Uterus (tissue), 4 donors: ENCODE measurements around the gene COX6B1. TPM values are rescaled to one million over a fixed set of nuclear protein-coding genes. Genes with fewer than 3 reads are reported as not detected.

Source experiments
- DNase-seq, 2 donors: peaks; one replicate each; pipeline ENCODE4 v3.0.0-alpha.2; 2019 to 2020
- H3K27ac ChIP-seq, 2 donors: fragments of 200-600 bp; sonication (generic); 1 replicate in 1 of 2; 2 replicates in 1 of 2; pipeline ENCODE4 v1.5.1; 2016 to 2018
- H3K27me3 ChIP-seq, 2 donors: fragments of 200-600 bp; sonication (generic); one replicate each; pipeline ENCODE4 v1.5.1; 2018 to 2019; ENCODE audit warnings: control low read depth in 1 of 2
- H3K36me3 ChIP-seq, 2 donors: fragments of 200-600 bp; sonication (generic); one replicate each; pipeline ENCODE4 v1.5.1; 2019; ENCODE audit warnings: control low read depth in 1 of 2
- H3K4me1 ChIP-seq, 2 donors: fragments of 200-600 bp; sonication (generic); one replicate each; pipeline ENCODE4 v1.5.1; 2018 to 2019; ENCODE audit warnings: control low read depth in 1 of 2
- H3K4me3 ChIP-seq, 2 donors: fragments of 200-600 bp; sonication (generic); 1 replicate in 1 of 2; 2 replicates in 1 of 2; pipeline ENCODE4 v1.5.1; 2018 to 2019; ENCODE audit warnings: mild to moderate bottlenecking in 1 of 2
- H3K9me3 ChIP-seq, 2 donors: fragments of 200-600 bp; sonication (generic); one replicate each; pipeline ENCODE4 v1.5.1; 2019; ENCODE audit warnings: control low read depth in 1 of 2
- POLR2A ChIP-seq, 2 donors: fragments of 450-650 bp; IDR thresholded peaks; one replicate each; pipeline ENCODE4 v1.6.1; 2016; ENCODE audit warnings: antibody characterized with exemption in 2 of 2, mild to moderate bottlenecking in 1 of 2, moderate library complexity in 1 of 2
- intact Hi-C: fragments of 100-400 bp; cut with DNase I; formaldehyde crosslinking; loops from one replicate; pipeline ENCODE4 v1.15.1; 2023; ENCODE audit warnings: low total_unique reads
- total RNA-seq, 4 donors: library from RNA; depleted of rRNA in 3 of 4; stranded (reverse); fragments of >200 nt in 3 of 4; gene quantifications; one replicate each; pipeline versions ENCODE4 v1.1.0 to v1.2.4, GENCODE V29; 2014 to 2023
- TF ChIP-seq, protein P1 (sequence below), 4 experiments: fragments of 200-600 bp in 2 of 4; fragments of 450-650 bp in 2 of 4; sonication (generic) in 2 of 4; IDR thresholded peaks; one replicate each; pipeline ENCODE4 v1.5.1; 2016 to 2019; ENCODE audit warnings: antibody characterized with exemption in 4 of 4, mild to moderate bottlenecking in 2 of 4, moderate library complexity in 1 of 4
- donor health status: DM: yes; HTN: yes; CAD: no.

The COX6B1 gene
- total RNA-seq, 4 donors from 2014 or later = 47.4 to 344 (median 208) TPM

DNA sequence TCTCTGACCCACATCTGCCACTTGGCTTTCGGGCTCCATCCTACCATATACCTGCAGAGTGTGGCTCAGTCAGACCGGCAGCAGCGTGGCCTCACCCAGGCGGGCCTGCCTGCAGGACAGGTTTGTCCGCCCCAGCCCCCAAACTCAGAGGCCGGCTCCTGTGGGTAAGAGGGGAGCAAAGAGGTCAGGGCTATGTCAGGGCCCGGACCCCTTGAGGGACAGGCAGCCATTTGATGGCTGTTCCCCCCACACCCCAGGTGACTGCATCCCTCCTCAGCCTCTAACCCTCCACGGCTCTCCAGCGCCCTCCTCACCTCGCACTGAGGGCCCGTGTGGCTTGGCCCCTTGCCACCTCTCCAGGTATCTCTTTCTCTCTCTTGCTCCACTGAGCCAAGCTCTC is 43.9 kb downstream of the COX6B1 start:
- H3K27ac ChIP-seq = no peak overlapping the region
- no peaks in the 10 kb centered on the region for H3K4me1 ChIP-seq
- no peaks in the 10 kb centered on the region for H3K9me3 ChIP-seq
- DNase-seq = no peak
- intact Hi-C loops = no loop called here
- H3K4me3 ChIP-seq = no peak overlapping the region
- no peak for TF ChIP-seq POLR2A (IDR thresholded peaks at IDR 0.05)
- TF ChIP-seq, protein P1, sequence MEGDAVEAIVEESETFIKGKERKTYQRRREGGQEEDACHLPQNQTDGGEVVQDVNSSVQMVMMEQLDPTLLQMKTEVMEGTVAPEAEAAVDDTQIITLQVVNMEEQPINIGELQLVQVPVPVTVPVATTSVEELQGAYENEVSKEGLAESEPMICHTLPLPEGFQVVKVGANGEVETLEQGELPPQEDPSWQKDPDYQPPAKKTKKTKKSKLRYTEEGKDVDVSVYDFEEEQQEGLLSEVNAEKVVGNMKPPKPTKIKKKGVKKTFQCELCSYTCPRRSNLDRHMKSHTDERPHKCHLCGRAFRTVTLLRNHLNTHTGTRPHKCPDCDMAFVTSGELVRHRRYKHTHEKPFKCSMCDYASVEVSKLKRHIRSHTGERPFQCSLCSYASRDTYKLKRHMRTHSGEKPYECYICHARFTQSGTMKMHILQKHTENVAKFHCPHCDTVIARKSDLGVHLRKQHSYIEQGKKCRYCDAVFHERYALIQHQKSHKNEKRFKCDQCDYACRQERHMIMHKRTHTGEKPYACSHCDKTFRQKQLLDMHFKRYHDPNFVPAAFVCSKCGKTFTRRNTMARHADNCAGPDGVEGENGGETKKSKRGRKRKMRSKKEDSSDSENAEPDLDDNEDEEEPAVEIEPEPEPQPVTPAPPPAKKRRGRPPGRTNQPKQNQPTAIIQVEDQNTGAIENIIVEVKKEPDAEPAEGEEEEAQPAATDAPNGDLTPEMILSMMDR (IDR thresholded peaks at IDR 0.05) = no peak
- H3K27me3 ChIP-seq = no peaks in the 10 kb centered on the region
- no peaks in the 10 kb centered on the region for H3K36me3 ChIP-seq

DNA sequence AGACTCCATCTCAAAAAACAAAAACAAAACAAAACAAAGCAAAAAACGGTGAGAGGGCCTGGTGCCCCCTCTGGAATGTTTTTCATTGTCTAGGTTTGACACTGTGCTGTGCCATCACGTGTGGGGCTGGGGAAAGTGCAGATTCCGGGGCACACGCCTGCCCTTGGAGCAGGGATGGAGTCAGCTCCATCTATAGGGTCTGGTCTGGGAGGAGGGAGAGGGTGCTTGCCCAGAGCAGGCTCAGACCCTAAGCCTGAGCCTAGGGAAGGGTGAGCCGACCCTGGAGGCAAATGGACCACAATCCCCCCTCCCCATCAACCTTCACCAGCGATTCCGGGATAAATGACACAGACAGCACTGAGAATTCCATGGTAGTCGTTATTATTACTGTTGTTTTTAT is 45.3 kb downstream of the COX6B1 start:
- no peaks in the 10 kb centered on the region for H3K9me3 ChIP-seq
- H3K27ac ChIP-seq = no peak overlapping the region
- H3K27me3 ChIP-seq = no peaks in the 10 kb centered on the region
- H3K4me1 ChIP-seq = no peaks in the 10 kb centered on the region
- intact Hi-C loops = no loop called here
- no peak overlapping the region for H3K4me3 ChIP-seq
- TF ChIP-seq, protein P1 (IDR thresholded peaks at IDR 0.05) = no peak
- no peak for DNase-seq
- H3K36me3 ChIP-seq = no peaks in the 10 kb centered on the region

DNA sequence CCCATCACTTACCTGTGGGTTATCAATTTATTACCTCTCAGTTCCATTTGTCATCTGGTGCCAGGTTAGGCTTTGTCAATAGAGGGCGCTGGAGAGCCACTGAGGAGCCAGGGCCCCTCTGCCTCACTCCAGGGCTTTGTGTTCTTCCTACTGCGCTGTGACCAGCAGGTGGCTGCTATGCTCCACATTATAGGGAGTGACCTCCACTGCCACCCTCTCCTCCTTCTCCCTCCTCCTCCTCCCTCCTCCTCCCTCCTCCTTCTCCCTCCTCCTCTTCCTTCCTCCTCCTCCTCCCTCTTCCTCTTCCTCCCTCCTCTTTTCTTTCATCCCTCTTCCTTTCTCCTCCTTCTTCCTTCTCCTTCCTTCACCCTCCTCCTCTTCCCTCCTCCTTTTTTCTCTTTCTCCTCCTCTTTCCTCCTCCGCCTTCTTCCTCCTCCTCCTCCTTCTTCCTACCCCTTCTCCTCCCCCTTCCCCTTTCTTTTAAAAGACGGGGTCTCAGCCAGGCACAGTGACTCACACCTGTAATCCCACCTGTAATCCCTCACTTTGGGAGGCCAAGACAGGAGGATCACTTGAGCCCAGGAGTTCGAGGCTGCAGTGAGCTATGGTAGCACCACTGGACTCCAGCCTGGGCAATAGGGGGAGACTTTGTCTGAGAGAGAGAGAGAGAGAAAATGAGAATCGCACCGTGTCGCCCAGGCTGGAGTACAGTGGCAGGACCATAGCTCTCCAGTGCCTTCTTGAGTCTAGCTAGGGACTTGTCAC is 45.9 kb downstream of the COX6B1 start:
- Histone ChIP-seq H3K9me3 (no peaks in the 10 kb centered on the region), H3K4me3 (no peak overlapping the region), H3K4me1 (no peaks in the 10 kb centered on the region), H3K36me3 (no peaks in the 10 kb centered on the region), H3K27me3 (no peaks in the 10 kb centered on the region), H3K27ac (no peak overlapping the region)
- intact Hi-C loops = no loop called here
- DNase-seq = peak; percentile 80 to 86
- TF ChIP-seq, protein P1 (IDR thresholded peaks at IDR 0.05) = peak; percentile 96 to 98 (median 97)
- TF ChIP-seq POLR2A (IDR thresholded peaks at IDR 0.05) = no peak

- H3K27ac ChIP-seq = no peak overlapping the region
- H3K4me3 ChIP-seq = no peak overlapping the region
- H3K9me3 ChIP-seq = no peaks in the 10 kb centered on the region
- no peak for DNase-seq
- H3K36me3 ChIP-seq = no peaks in the 10 kb centered on the region
- no peaks in the 10 kb centered on the region for H3K4me1 ChIP-seq
- TF ChIP-seq, protein P1 (IDR thresholded peaks at IDR 0.05) = no peak
- no peak for TF ChIP-seq POLR2A (IDR thresholded peaks at IDR 0.05)
- intact Hi-C loops = no loop called here
- H3K27me3 ChIP-seq = no peaks in the 10 kb centered on the region
These were observed 47.8 kb downstream of the COX6B1 start for GRCh38 chr19:35695895-35696422.

GRCh38 chr19:35696835-35697234 is 48.7 kb downstream of the COX6B1 start:
- no peak for TF ChIP-seq POLR2A (IDR thresholded peaks at IDR 0.05)
- TF ChIP-seq, protein P1 (IDR thresholded peaks at IDR 0.05) = no peak
- Histone ChIP-seq H3K9me3 (no peaks in the 10 kb centered on the region), H3K36me3 (no peaks in the 10 kb centered on the region), H3K27me3 (no peaks in the 10 kb centered on the region), H3K27ac (no peak overlapping the region), H3K4me1 (no peaks in the 10 kb centered on the region), H3K4me3 (no peak overlapping the region)
- no peak for DNase-seq
- intact Hi-C loops = no loop called here
